Measurements from ENCODE around the gene GALNT1.

Gene GALNT1

DNA sequence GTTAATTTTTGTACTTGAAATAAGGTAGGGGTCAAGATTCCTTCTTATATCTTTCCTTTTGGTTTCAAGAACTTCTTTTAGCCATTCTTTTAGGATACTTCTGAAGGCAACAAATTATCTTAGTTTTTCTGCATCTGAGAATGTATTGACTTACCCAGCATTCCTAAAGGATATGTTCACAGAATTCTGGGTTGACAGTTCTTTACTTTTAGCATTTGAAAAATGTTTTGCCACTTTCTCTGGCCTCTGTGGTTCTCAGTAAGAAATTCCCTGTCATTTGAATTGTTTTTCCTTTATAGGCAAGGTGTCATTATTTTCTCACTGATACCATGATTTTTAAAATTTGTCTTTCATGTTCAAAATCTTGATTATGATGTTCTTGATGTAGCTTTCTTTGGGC is 162.4 kb downstream of the GALNT1 start:
- H3K4me3 ChIP-seq (ENCODE audit: low read depth in 1 of 2, low read length in 2 of 2), result no peak overlapping the region
- H3K27me3 ChIP-seq (ENCODE audit: low read depth, low read length), result no peaks in the 10 kb centered on the region
- H3K4me1 ChIP-seq (ENCODE audit: control insufficient read depth in 1 of 2, insufficient read depth in 2 of 2, low read length in 2 of 2), result no peaks in the 10 kb centered on the region
- no peak overlapping the region for H3K27ac ChIP-seq (ENCODE audit: low read length)
- no peaks in the 10 kb centered on the region for H3K9me3 ChIP-seq (ENCODE audit: control insufficient read depth in 1 of 2, low read length in 2 of 2)
- H3K36me3 ChIP-seq (ENCODE audit: control insufficient read depth in 1 of 2, insufficient read depth in 2 of 2, low read length in 2 of 2), result no peaks in the 10 kb centered on the region

DNA sequence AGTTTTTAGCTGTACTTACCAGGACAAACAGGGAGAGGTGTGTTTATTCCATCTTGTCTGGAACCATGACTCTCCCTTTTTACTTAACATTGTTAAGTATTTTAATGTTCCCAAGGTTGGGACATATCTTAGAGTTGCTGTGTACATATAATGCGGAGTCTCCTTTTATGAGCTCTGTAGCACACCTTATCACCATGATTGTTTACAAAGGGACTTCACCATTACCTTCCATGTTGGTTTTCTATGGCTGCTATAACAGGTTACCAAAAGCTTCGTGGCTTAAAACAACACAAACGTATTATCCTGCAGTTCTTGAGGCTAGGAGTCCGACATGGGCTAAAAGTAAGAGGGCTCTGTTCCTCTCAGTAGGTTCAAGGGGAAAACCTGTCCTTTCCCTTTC is 164.3 kb downstream of the GALNT1 start:
- Histone ChIP-seq H3K9me3 (ENCODE audit: control insufficient read depth in 1 of 2, low read length in 2 of 2) (no peaks in the 10 kb centered on the region), H3K36me3 (ENCODE audit: control insufficient read depth in 1 of 2, insufficient read depth in 2 of 2, low read length in 2 of 2) (no peaks in the 10 kb centered on the region), H3K27ac (ENCODE audit: low read length) (no peak overlapping the region), H3K4me1 (ENCODE audit: control insufficient read depth in 1 of 2, insufficient read depth in 2 of 2, low read length in 2 of 2) (no peaks in the 10 kb centered on the region), H3K4me3 (ENCODE audit: low read depth in 1 of 2, low read length in 2 of 2) (no peak overlapping the region), H3K27me3 (ENCODE audit: low read depth, low read length) (no peaks in the 10 kb centered on the region)

DNA sequence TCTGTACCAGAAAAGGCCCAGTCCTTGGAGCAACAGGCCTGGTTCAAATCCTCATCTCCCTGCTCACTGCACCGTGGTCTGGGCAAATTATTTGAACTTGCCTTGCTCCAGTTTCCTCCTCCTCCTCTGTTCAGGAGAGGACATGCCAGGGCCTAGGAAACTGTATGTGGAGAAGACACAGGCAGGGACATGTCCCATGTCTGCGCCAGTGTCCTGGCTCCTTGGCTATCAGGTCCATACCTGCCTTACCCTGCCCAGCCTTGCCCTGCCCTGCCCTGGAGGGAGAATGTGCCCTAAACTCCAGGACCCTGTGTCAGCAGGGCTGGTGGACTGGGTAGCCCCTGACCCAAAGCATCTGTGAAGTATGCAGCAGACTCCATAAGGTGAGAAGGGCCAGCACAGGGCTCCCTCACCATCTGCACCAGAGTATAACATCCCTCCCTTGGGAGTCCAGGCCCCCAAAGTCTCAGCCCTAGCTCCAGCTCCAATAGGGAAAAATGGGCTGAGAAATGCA is 165.3 kb downstream of the GALNT1 start:
- Histone ChIP-seq H3K4me1 (ENCODE audit: control insufficient read depth in 1 of 2, insufficient read depth in 2 of 2, low read length in 2 of 2) (no peaks in the 10 kb centered on the region), H3K4me3 (ENCODE audit: low read depth in 1 of 2, low read length in 2 of 2) (no peak overlapping the region), H3K36me3 (ENCODE audit: control insufficient read depth in 1 of 2, insufficient read depth in 2 of 2, low read length in 2 of 2) (no peaks in the 10 kb centered on the region), H3K27me3 (ENCODE audit: low read depth, low read length) (no peaks in the 10 kb centered on the region), H3K9me3 (ENCODE audit: control insufficient read depth in 1 of 2, low read length in 2 of 2) (no peaks in the 10 kb centered on the region), H3K27ac (ENCODE audit: low read length) (no peak overlapping the region)

DNA sequence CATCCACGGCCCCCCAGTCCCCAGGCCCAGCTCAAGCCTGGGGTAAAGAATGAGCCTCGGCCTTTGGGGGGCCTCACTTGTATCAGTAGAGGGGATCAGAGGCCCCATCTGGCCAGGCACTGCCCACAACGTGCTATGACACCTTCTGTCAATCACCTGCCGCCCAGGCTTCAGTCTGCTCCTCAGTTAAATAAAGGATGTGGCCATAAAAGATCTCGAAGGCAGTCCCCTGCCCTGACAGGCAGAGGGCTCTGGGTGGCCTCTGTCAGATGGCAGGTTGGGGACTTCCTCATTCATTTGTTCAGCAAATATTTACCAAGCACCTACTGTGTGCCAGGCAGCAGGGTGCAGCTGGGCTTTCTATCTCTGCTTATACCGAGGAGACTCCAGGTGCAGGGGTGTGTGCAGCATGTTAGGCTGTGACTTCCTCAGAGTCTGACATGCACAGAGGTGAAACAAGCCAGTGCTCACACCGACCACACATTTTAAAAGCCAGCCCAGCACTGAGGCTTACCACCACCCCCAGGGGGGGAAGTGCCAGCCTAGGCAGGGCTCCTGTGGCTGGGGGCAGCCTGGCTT is 166.4 kb downstream of the GALNT1 start:
- no peaks in the 10 kb centered on the region for H3K4me1 ChIP-seq (ENCODE audit: control insufficient read depth in 1 of 2, insufficient read depth in 2 of 2, low read length in 2 of 2)
- no peak overlapping the region for H3K27ac ChIP-seq (ENCODE audit: low read length)
- no peaks in the 10 kb centered on the region for H3K27me3 ChIP-seq (ENCODE audit: low read depth, low read length)
- no peaks in the 10 kb centered on the region for H3K36me3 ChIP-seq (ENCODE audit: control insufficient read depth in 1 of 2, insufficient read depth in 2 of 2, low read length in 2 of 2)
- no peak overlapping the region for H3K4me3 ChIP-seq (ENCODE audit: low read depth in 1 of 2, low read length in 2 of 2)
- no peaks in the 10 kb centered on the region for H3K9me3 ChIP-seq (ENCODE audit: control insufficient read depth in 1 of 2, low read length in 2 of 2)

DNA sequence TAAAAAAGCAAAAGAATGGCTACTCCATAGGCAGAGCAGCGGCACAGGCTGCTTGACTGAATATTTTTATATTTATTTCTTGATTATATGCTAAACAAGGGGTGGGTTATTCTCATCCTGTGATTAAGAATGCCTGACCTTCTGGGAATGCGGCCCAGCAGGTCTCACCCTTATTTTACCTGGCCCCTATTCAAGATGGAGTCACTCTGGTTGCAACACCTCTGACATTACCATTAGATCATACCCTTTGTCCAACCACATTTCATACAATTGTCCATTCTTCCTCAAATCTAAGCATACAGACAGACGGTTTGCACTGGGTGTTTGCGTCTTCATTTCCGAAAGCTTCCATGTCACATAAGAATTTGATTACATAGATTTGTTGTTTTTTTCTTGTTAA is 168.2 kb downstream of the GALNT1 start:
- Histone ChIP-seq H3K4me3 (ENCODE audit: low read depth in 1 of 2, low read length in 2 of 2) (no peak overlapping the region), H3K27me3 (ENCODE audit: low read depth, low read length) (no peaks in the 10 kb centered on the region), H3K4me1 (ENCODE audit: control insufficient read depth in 1 of 2, insufficient read depth in 2 of 2, low read length in 2 of 2) (no peaks in the 10 kb centered on the region), H3K9me3 (ENCODE audit: control insufficient read depth in 1 of 2, low read length in 2 of 2) (no peaks in the 10 kb centered on the region), H3K27ac (ENCODE audit: low read length) (no peak overlapping the region), H3K36me3 (ENCODE audit: control insufficient read depth in 1 of 2, insufficient read depth in 2 of 2, low read length in 2 of 2) (no peaks in the 10 kb centered on the region)

DNA sequence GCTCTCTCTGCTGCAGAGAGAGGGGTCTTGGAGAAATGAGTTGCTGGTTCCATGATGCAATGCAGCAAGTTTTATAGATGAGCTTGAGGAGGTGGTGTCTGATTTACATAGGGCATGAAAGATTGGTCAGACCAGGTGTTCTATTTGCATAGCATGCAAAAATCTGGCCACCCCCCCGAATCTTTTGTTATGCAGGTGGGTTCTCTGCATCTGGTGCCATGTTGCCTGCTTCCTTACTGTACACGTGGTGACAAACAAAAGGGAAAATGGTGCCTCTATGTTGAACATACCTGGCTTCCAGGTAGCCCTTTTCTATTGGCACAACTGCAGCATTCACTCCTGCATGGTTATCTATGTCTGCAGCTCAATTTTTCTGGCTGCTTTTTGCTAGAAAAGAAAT is 169.4 kb downstream of the GALNT1 start:
- Histone ChIP-seq H3K4me1 (ENCODE audit: control insufficient read depth in 1 of 2, insufficient read depth in 2 of 2, low read length in 2 of 2) (no peaks in the 10 kb centered on the region), H3K27me3 (ENCODE audit: low read depth, low read length) (no peaks in the 10 kb centered on the region), H3K9me3 (ENCODE audit: control insufficient read depth in 1 of 2, low read length in 2 of 2) (no peaks in the 10 kb centered on the region), H3K4me3 (ENCODE audit: low read depth in 1 of 2, low read length in 2 of 2) (no peak overlapping the region), H3K36me3 (ENCODE audit: control insufficient read depth in 1 of 2, insufficient read depth in 2 of 2, low read length in 2 of 2) (no peaks in the 10 kb centered on the region), H3K27ac (ENCODE audit: low read length) (no peak overlapping the region)

DNA sequence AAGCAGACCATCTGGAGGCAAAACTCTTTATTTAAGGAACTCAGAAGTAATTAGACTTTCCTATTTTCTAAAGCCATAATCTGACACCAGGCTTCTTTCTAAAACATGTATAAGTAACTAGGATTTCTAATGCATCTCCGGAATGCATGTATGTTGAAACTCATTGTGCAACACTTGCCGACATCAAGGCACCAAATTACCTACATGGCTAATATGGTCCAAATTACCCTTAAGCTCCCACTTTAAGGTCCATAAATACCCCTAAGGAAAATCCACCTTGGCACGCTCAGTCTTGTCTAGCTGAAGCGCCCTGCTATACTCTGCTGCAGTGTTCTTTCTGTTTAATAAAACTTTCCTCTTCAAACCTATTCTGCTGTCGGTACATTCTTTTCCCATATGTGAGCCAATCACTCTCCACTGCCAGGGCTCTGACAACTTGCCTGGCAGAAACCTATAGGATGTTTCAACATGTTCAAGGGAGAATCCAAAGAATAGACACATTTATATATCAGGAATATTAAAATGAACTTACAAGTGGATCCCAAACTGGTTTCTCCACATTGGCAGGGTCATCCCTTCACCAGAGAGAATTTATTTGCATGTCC is 171.9 kb downstream of the GALNT1 start:
- no peaks in the 10 kb centered on the region for H3K9me3 ChIP-seq (ENCODE audit: control insufficient read depth in 1 of 2, low read length in 2 of 2)
- no peak overlapping the region for H3K27ac ChIP-seq (ENCODE audit: low read length)
- peaks cover 0 to 4% of the 10 kb centered on the region in 2 donors for H3K4me1 ChIP-seq (ENCODE audit: control insufficient read depth in 1 of 2, insufficient read depth in 2 of 2, low read length in 2 of 2)
- no peaks in the 10 kb centered on the region for H3K27me3 ChIP-seq (ENCODE audit: low read depth, low read length)
- H3K4me3 ChIP-seq (ENCODE audit: low read depth in 1 of 2, low read length in 2 of 2), result no peak overlapping the region
- H3K36me3 ChIP-seq (ENCODE audit: control insufficient read depth in 1 of 2, insufficient read depth in 2 of 2, low read length in 2 of 2), result no peaks in the 10 kb centered on the region

DNA sequence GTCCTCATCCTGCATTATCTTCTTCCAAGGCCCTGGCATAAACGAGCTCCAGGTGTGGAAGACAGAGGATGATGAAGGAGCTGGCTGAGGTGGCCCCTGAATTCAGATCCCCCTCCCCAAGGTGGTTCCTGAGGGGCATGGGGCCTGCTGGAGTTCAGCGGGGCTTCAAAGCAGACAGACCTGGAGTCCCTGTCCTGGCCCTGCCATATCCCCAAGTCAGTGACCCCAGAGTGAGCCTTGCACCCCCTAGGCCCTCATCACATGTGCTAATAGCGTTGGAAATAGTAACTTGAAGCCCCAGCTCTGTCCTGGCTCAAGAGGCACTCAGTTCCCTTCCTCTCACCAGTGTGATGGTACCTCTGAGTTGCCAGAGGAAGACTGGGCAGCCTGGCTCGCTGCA is 172.9 kb downstream of the GALNT1 start:
- Histone ChIP-seq H3K9me3 (ENCODE audit: control insufficient read depth in 1 of 2, low read length in 2 of 2) (no peaks in the 10 kb centered on the region), H3K36me3 (ENCODE audit: control insufficient read depth in 1 of 2, insufficient read depth in 2 of 2, low read length in 2 of 2) (no peaks in the 10 kb centered on the region), H3K4me3 (ENCODE audit: low read depth in 1 of 2, low read length in 2 of 2) (no peak overlapping the region), H3K4me1 (ENCODE audit: control insufficient read depth in 1 of 2, insufficient read depth in 2 of 2, low read length in 2 of 2) (peaks cover 0 to 4% of the 10 kb centered on the region in 2 donors), H3K27me3 (ENCODE audit: low read depth, low read length) (no peaks in the 10 kb centered on the region), H3K27ac (ENCODE audit: low read length) (no peak overlapping the region)

DNA sequence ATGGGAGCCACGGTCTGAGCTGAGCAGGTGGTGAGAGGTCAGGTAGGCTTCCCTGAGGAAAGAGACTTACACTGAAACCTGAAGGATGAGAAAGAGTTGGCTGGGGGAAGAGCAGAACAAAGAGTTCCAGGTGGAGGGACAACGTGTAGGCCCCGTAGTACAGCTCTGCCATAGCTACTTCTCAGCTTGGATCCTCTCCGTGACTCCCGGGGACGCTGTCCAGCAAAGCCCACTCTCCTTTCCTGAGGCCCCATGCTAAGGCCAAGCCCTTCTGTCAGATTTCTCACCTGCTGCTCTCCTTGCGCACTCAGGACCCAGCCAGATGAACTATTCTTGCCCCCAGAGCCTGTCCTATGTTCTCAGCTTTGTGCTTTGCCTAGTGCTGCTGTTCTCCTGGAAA is 173.8 kb downstream of the GALNT1 start:
- Histone ChIP-seq H3K36me3 (ENCODE audit: control insufficient read depth in 1 of 2, insufficient read depth in 2 of 2, low read length in 2 of 2) (no peaks in the 10 kb centered on the region), H3K27ac (ENCODE audit: low read length) (no peak overlapping the region), H3K27me3 (ENCODE audit: low read depth, low read length) (no peaks in the 10 kb centered on the region), H3K4me1 (ENCODE audit: control insufficient read depth in 1 of 2, insufficient read depth in 2 of 2, low read length in 2 of 2) (peaks cover 0 to 4% of the 10 kb centered on the region in 2 donors), H3K4me3 (ENCODE audit: low read depth in 1 of 2, low read length in 2 of 2) (no peak overlapping the region), H3K9me3 (ENCODE audit: control insufficient read depth in 1 of 2, low read length in 2 of 2) (no peaks in the 10 kb centered on the region)

DNA sequence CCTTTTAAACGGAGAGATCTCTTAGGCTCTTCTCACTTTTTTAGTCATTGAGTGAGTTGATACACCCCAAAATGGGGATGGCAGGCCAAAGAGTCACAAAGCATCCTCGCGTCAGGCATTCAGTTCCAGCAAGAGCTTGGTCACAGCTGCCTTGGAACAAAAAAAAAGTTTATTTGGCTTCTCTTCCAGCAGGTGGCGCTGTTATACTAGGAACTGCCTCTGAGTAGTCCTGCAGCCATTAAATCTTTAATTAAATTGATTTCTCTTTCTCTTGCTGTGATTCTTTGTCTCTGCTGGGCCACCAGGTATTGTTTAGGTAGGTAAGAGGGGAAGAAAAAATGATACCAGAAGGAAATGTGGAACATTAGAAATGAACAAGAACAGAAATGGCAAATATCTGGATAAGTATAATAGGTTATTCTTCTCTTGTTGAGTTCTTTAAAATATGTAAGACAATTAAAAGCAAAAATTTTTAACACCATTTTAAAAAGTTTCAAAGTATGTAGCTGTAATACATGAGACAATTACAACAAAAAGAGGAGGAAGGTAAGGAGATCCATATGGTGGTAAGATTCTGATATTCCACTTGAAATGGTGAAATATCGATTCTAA is 175.1 kb downstream of the GALNT1 start:
- Histone ChIP-seq H3K4me3 (ENCODE audit: low read depth in 1 of 2, low read length in 2 of 2) (no peak overlapping the region), H3K4me1 (ENCODE audit: control insufficient read depth in 1 of 2, insufficient read depth in 2 of 2, low read length in 2 of 2) (peaks cover 0 to 4% of the 10 kb centered on the region in 2 donors), H3K9me3 (ENCODE audit: control insufficient read depth in 1 of 2, low read length in 2 of 2) (no peaks in the 10 kb centered on the region), H3K27me3 (ENCODE audit: low read depth, low read length) (no peaks in the 10 kb centered on the region), H3K27ac (ENCODE audit: low read length) (no peak overlapping the region), H3K36me3 (ENCODE audit: control insufficient read depth in 1 of 2, insufficient read depth in 2 of 2, low read length in 2 of 2) (no peaks in the 10 kb centered on the region)
